NK-92 treated with Interleukin-12 subunit alpha and Interleukin-12 subunit beta, amount 100 ng/mL, for 24 hours (cell line): Measurements from ENCODE around the gene MED14.
"Not testable (repeated sequence)": the region's sequence is repeated elsewhere in the genome, so short reads cannot be mapped to it uniquely, and the experiment has no call there.

ENCODE experiments used
- DNase-seq: peaks from one replicate; lab custom pipeline; 2025; lab: John Stamatoyannopoulos, UW

Gene MED14

DNA sequence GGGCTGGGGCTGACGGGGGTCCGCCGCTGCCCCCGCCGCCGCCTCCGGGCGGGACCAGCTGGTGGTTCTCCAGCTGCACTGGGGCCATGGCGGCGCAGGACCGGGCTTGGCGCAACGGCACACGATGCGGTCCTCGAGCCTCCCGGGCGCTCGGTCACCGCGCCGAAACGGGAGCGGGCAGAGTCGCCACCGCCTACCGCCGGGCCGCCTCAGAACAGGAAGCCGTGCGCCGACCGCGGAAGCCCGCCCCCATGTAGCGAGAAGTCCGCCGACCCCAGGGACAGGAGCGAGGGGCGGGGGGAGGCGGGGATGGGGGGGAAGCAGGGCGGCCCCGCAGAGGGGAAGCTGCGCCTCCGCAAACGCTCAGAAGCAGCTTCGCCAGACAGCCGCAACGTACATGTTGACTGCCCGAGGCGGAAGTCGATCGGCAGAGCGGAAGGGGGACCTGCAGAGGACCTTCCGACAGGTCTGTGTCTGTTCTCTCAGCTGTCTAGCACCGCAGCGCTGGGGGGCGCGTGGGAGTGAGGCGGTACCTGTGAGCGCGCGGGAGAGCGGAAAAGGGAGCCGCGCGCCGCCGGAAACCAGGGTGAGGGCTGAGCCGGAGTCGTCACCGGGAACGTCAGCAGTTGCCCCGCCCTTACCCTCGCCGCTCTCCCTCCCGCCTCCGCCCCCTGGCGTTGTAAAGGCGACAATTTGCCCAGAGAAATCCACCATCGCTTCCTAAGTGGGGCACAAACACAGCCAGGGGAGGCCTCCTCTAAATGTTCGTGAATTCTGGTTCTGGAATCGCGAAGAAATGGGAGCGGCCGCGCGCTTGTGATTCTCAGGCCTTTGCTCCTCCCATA, at the start of gene MED14:
MED14 (minus strand) TSS at position 218 of the 845 bp plus-strand sequence; CDS start at position 88, 130 bp downstream.
- DNase-seq: peak; percentile 80

DNA sequence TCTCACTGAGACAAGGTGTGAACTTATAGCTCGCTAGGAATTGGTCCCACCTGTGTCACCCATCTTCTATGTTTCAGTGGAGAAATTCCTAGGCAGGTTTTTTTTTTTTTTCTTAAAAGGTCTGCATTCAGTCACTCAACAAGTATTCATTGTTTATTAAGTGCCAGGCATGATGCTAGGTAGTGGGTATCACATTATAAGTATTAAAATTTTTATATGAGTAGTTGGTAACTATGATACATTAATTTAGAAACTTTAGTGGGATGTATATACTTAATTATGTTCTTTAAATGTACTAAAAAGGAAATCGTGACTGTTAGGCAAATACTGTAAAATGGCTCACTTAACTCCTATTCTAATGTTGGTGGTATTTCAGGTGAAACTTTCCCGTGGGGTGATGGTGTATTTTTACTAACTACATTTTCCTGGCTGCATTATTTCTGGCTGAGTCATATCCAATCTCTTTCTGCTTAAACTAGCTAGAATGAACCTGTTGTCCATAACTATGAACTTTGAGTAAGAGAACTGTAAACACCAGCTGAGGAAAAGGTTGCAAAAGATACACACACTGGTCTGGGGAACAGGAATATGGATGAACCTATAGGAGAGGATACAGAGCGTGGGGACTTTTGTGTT, 49.3 kb upstream of the MED14 start:
- DNase-seq: no peak

DNA sequence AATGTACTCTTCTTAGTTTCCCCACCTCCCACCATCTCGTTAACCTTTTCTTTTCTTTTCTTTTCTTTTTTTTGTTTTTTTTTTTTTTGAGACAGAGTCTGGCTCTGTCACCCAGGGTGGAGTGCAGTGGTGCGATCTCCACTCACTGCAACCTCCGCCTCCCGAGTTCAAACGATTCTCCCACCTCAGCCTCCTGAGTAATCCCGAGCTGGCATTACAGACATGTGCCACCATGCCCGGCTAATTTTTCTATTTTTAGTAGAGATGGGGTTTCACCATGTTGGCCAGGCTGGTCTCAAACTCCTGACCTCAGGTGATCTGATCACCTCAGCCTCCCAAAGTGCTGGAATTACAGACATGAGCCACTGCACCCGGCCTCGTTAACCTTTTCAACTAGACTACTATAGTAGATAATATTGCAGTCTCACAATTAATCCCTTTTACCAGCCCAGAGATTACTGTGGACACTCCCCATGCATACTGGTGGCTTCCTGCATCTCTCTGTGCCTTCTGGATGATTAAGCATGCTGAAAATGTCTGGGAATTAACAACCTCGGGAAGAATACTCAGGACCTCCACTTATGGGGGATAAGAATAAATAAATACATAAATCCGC, 47.4 kb upstream of the MED14 start:
- DNase-seq: not testable (repeated sequence)

DNA sequence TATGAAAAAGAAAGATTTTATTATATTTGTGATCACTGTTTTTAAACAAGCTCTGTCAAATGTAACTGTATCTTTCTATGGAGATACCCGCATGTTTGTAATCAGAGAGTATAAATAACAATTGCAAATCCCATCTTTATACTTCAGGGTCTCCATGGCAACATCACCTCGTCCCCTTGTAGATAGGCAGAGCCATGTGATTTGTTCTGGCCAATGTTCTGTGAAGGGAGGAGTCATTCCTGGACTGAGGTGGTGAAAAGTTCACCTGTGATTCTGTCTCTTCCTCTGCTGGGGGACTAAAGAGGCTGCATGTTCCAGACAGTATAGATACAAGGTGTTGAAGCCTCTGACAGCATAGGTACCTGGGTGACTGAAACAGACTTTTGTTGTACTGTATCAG, 45.6 kb upstream of the MED14 start:
- DNase-seq: no peak

DNA sequence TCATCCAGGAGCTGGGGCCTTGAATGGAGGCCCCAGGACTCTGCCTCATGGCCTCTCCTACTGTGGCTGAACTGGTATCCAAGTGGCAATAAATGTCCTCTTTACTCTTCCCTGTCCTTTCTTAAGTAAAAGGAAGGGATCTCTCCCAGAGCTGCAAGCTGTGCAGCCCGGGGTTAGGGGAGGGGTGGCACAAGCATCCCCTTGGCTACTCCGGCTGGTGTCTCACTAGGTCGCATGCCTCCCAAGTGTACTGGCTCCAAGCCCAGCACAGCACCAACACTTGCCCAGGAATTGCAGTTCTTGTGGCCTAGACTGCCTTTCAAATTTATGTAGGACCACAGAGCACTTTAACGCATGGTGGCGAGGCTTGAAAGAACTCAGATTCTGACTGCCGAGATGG, 44.7 kb upstream of the MED14 start:
- DNase-seq: no peak

DNA sequence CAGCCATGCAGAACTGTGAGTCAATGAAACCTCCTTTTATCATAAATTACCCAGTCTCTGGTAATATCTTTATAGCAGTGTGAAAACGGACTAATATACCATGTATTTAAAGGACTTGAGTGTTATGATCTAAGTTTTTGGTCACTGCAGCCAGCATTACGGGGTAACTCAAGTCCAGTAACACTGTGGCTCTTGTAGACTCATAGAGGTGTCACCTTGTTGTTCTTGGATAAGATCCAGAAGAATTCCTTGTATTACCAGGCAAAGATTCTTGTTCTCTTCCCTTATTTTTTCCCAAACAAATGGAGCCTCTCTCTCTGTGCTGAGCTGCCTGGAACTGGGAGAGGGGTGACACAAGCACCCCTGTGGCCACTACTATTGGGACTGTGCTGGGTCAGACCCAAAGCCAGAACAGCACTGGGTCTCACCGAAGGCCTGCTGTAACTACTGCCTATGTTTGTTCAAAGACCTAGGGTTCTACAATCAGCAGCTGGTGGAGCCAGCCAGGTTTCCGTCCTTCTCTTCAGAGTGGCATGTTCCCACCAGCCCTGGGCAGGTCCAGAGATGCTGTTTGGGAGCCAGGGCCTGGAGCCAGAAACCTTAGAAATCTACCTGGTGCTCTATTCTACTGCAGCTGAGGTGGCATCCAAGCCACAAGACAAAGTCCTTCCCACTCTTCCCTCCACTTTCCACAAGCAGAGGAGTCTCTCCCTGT, 43.7 kb upstream of the MED14 start:
- no peak for DNase-seq

DNA sequence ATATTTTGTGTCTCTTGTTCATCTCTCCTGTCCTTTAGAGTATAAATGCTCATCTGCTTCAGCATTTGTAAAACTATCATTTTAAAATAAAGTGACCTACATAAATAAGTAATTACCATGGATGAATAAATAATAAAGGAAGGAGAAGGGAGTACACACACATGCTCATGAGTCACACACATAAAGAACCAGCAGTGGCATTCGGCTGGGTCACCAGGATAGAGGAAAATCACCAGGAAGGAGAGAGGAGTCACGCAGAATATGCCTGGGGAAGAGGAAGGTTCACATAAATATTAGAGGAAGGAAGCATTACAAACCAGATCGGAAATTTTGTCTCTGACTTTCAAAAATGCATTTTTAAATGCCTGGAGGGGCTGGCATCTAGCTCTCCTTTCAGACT, 38.5 kb upstream of the MED14 start:
- DNase-seq: no peak

DNA sequence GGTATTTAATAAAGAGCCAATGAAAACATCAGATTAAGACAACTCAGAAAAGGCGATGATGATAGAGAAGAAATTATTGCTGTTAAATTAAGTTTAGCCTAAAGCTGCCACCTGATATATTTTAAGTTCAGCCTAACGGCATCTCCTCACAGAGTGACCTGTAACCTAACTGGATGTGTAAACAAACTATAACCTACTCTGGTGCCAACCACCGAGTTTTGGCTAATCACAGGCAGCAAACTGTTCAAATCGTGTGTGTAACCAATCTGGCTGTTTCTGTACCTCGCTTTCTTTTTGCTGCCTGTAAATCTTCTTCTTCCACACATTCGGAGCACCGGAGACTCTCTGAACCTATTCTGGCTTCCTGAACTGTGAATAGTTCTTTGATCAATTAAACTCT, 37.8 kb upstream of the MED14 start:
- DNase-seq: no peak

DNA sequence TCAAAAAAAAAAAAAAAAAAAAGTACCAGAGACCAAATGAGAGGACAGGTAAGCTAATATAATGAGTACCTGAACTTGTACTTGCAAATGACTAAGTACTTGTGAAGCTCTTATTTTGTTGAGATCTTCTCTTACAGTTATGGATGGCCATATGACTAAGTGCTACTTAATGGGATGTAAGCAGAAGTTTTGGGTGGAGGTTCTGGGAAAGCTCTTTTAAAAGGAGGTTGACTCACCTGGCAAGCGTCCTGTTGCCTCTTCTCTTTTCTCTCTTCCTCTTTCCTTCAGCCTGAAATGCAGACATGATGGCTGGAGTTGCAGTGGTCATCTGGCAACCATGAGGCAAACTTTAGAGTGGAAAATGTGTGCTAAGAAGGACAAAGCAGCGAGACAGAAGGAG, 36.9 kb upstream of the MED14 start:
- no peak for DNase-seq

DNA sequence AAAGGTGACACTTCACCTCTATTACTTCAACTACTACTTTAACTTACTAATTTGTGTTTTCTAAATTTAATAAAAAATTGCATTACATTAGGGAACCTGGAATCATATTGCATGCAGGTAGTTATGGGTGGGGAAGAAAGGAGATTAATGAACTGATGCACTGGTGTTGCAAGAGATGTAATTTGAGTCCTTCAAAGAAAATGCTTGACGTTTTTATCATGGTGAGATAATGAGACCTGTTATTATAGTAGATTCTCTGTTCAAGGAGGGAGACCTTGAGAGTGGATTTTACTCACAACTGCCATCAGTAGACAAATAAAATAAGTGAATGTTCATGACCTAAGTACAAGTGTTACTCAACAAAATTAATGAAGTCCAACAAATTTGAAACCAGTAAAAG, 26.4 kb upstream of the MED14 start:
- no peak for DNase-seq

DNA sequence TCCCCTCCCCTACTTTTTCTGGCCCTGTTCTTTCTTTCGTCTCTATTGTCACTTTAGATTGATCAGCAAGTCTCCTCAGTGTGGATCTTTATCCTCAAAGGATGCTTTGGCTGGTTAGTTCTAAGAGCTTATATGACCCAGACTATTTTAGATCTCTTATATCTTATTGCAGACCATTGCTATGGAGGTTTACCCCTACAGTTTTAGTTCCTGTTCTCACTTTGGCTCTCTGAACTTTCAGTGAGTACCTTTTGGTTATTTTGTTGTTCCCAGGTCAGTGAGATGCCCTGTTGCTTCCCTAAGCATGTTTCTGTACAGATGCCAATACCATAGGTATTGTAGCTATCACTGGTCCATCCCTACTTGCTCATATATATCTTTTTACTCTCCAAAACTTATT, 24.0 kb upstream of the MED14 start:
- no peak for DNase-seq

DNA sequence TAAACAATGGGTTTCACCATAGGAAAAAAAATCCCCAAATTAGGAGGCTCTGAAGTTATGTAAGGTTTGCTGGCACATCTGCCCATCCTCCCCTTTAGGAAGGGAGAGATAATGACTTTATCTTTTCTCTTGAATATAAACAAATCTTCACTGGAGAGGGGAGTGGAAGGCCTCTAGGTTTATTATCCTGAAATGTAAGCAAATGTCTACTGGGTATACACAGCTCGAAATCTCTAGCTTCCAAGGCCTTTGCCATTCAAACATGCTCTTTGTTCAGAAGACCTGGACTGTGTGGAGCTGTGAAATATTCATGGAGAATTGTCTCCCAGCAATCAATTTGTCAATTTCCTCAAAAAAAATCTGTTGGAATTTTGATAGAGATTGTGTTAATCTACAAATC, 21.7 kb upstream of the MED14 start:
- no peak for DNase-seq

DNA sequence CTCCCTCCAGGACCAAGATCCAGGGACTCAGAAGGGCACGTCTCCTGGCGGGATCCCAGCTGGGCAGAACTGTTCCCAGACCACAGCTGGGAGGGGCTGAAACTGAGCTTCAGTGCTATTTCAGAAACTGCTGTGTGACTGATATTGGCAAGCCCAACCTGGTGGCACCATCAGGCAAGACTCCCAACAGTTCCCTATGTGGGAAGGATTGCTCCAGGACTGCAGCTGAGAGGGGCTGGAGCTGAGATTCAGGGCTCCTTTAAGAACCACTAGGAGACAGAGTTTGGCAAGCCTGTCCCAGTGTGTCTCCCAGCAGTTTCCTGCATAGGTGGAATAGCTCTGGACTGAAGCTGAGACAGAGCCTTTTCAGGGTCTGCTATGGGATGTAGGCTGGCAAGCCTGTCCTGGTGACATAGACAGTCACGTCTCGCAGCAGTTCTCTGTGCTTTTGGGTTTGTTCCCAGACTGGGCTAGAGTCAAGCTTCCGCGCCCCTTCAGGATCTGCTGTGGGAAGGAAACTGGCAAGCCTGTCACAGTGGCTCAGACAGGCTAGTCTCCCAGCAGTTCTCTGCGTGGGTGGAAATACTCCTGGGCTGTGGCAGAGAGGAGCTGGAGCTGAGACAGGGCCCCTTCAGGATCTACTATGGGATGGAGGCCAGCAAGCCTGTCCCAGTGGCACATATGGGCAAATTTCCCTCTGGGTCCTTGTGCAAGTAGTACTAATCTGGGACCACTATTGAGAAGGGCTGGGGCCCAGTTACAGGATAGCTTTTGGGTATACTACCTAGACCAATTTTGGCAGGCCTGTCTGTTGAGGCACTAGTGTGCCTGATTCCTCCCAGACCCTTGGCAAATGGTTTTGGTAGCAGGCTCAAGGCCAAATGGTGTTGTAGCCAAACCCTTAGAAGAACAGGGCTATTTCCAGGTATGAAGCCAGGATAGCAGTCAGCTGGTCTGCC, 20.2 kb upstream of the MED14 start:
- no peak for DNase-seq

DNA sequence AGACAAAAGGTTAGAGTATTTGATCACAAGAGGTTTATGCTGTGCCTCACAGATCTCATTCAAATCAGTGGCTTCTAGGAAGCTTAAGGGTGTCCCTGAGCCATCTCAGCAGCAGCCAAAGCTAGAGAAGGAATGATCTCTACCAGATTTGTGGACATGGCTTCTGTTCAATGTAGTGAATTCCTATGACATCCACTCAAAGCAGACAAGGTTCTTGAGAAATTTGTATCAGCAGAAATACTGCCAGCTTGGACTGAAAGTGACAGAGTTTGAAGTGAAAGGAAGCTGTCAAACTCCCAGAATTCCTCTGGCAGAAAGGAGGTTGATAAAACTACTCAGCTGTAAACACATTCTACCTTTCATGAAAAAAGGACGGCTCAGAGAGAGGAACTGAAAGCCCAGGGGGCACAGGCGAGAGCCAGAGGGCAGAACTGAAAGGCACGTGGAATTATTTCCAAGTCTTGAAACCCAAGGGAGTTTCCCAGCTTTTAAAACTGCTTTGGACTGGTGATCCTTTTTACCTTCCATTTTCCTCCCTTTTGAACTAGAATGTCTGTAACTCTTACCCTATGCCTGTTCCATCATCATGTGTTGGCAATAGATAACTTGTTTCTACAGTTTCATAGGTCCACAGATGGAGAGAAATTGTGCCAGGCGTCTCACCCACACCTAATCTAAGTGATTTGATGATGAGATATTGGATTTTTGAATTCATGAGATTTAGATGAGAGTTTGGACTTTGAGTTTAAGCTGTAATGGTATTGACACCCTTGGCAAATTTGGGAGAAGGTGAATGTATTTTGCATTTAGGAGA, 14.5 kb upstream of the MED14 start:
- DNase-seq: no peak

DNA sequence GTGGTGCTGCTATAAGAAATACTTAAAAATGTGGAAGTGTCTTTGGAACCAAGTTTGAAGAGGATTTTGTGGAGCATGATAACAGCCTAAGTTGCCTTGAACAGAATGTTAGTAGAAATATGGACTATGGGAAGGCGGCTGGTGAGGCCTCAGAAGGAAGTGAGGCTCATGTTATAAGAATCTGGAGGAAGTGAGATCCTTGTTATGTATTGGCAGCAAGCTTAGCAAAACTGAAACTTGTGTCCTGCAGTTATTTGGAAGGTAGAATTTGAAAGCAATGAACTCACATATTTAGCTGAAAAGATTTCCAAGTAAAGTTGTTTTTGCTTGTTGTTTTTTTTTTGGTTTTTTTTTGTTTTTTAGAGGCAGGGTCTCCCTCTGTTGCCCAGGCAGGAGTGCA, 13.6 kb upstream of the MED14 start:
- no peak for DNase-seq

DNA sequence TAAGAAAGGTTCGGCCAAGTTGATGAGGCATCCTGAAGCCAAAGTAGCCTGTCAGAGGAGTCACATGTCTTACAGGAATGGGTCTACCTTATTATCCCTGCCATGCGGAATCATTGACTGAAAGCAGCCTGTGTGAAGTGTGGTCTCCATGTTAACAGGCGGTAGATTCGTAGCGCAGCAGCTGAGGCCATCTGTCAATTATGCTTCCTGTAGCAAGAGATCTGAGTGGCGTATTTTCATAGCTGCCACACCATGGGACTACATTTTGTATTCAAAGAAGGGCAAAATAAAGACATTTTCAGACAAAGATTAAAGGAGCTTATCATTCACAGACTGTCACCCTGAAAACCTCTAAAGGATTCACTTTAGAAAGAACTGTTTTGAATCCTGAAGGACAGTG, 11.2 kb upstream of the MED14 start:
- no peak for DNase-seq

DNA sequence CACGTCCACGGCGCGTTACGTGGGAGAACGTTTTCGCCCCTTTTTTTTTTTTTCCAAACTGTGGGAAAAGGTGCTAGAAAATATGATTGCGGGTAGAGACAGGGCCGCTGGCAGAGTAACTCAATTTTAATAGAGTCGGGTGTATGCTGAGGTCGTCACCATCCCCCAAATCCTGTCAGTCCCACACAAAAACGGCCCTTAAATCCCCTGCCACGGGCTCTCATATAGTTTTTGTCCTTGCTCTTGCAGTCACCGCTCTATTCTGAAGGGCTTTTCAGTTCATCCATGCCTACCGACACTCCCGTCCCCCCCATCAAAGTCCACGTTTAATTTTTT, 796 bp upstream of the MED14 start:
- no peak for DNase-seq

DNA sequence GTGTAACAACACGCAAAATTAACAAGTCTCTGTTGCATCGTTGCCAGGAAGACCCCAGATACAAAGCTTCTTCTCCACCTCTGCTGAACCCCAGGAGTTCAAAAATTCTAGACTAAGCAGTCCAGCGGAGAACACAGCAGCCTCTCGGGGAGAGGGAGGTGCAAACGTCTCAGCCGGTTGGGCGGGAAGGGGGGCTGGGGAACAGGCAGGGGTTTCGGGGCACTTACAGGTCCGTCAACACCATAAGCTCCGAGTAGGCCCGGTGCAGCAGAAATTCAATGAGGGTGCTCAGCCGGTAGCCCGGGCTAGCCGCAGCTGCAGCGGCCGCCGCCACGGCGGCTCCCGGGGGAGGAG, 394 bp downstream of the MED14 start:
- peak; percentile 38 for DNase-seq

DNA sequence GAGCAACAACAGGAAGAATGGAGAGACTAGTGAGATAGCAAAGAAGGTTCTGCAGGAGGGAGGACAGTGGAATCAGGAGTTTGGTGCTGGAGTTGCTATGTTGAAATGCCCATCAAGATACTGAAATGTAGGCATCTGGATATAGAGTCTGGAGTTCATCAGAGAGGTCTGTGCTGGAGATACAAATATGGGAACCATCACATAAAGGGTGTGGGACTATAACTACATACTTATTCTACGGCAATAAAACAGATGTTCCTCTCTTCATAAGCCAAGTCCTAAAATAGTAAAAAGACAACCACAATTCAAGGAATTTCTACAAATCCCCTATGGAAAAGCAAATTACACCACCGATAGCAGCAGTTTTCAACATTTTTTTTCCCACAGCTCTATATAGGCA, 1.6 kb downstream of the MED14 start:
- DNase-seq: no peak

DNA sequence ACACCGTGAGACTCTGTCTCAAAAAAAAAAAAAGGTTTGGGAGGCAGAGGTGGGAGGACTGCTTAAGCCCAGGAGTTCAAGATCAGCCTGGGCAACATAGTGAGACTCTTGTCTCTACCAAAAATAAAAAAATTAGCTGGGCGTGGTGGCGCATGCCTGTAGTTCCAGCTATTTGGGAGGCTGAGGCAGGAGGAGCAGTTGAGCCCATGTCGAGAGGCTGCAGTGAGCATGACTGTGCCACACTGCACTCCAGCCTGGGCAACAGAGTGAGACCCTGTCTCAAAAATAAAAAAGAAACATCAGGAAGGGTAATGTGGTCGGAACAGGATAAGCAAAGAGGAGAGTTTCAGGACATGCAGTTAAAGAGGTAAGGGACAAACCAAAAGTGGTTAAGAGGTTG, 2.8 kb downstream of the MED14 start:
- DNase-seq: not testable (repeated sequence)
